Umbilical cord (tissue), 2 donors: Measurements from ENCODE around the gene NT5E. TPM values are rescaled to one million over a fixed set of nuclear protein-coding genes. Genes with fewer than 3 reads are reported as not detected.
A peak's percentile ranks its signal among the peaks of the same experiment; 100 is the strongest.

Experiments
- DNase-seq: peaks from one replicate; pipeline ENCODE4 v3.0.0-alpha.2; 2015; ENCODE audit warnings: low spot score
- total RNA-seq: library from RNA; depleted of rRNA; stranded (reverse); fragments of >200 nt; gene quantifications from one replicate; pipeline ENCODE4 v1.2.3, GENCODE V29; 2014; ENCODE audit warnings: low replicate concordance; ENCODE audit not compliant: insufficient read depth

Gene NT5E
- total RNA-seq, 1 donor from 2014 or later, result 27.4 TPM

DNA sequence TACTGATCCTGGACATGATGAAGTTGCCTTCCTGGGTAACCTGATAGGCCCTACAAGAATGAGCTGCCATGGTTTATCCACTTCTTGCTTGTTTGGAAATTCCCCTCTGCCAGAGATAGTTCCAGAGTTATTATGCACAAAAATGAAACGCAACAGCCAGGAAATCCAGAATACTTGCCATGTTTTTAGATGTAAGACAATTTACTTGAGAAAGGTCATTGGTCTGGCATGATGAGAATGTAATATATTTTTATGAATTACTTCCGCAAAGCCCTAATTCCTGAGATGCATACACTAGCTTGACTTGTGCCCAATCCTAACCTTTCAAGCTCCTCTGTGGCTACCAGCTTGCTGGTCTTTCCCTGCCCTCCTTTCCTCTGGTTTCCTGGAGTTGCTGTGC is 27.9 kb upstream of the NT5E start:
- no peak for DNase-seq

DNA sequence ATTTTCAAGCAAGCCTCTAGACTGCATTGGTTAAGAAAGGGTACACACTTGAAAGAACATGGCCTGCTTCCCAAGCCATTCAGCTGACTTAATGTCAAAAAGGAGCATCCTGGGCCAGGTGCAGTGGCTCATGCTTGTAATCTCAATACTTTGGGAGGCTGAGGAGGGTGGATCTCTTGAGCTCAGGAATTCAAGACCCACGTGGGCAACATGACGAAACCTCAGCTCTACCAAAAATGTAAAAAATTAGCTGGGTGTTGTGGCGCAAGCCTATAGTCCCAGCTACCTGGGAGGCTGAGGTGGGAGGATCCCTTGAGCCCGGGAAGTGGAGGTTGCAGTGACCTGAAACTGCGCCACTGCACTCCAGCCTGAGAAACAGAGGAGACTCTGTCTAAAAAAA is 26.9 kb upstream of the NT5E start:
- DNase-seq, result no peak

DNA sequence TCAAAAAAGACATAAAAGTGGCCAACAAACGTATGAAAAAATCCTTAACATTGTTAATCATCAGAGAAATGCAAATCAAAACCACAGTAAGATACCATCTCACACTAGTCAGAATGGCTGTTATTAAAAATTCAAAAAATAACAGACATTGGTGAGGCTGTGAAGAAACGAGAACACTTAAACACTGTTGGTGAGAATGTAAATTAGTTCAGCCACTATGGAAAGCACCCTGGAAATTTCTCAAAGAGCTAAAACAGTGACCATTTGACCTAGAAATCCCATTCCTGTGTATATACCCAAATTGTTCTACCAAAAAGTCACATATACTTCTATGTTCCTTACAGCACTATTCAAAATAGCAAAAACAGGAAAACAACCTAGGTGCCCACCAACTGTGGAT is 24.9 kb upstream of the NT5E start:
- DNase-seq, result no peak

DNA sequence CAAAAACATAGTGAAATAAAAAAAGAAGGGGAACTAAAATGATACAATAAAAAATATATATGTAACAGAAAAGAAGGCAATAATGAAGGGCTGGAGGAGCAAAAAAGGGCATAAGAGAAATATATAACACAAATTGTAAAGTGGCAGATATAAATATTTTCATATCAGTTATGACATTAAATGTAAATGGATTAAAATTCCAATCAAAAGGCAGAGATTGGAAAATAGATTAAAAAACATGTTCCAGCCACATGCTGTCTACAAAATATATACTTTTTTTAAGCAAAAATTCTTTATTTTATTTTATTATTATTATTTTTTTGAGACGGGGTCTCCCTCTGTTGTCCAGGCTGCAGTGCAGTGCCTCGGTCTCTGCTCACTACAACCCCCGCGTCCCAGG is 23.9 kb upstream of the NT5E start:
- DNase-seq, result no peak

DNA sequence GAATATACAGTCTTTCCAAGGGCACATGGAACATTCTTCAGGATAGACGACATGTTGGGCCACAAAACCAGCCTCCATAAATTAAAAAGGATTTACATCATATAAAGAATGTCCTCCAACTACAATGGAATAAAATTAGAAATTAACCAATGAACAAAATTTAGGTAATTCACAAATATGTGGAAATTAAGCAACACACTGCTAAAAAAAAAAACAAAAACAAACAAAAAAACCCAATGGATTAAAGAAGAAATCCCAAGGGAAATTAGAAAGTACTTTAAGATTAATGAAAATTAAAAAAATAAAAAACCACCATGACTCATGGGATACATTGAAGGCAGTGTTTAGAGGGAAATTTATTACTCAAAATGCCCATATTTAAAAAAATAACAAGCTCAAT is 21.4 kb upstream of the NT5E start:
- no peak for DNase-seq

DNA sequence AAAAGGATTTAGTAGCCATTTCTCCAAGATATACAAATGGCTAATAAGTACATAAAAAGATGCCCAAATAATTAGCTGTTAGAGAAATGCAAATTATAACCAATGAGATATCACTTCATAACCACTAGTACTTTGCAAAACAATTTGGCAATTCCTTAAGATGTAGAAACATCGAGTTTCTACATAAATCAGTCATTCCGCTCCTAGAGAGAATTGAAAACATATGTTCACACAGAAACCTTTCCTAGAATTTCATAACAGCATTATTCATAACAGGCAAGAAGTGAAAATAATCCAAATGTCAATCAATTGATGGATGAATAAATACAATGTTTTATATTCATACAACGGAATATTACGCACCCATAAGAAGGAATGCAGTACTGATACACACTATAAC is 20.5 kb upstream of the NT5E start:
- no peak for DNase-seq

DNA sequence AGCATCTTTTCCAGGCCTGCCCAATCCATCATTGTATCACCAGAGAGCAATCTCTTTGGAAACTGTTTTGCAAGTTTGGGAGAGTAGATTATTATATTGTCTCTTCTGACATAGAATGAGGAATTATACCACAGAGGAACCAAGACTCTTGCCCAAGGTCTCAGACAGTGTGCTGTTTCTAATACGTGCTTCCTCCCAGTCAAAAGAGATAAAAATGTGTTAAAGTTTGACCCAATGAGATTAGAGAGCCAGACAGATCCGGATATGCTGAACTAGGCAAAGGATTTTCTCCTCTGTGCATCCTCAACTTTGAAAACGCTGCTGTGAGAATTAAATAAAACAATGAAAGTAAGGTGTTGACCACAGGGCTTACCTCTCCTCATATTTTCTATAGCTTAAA is 18.6 kb upstream of the NT5E start:
- no peak for DNase-seq

DNA sequence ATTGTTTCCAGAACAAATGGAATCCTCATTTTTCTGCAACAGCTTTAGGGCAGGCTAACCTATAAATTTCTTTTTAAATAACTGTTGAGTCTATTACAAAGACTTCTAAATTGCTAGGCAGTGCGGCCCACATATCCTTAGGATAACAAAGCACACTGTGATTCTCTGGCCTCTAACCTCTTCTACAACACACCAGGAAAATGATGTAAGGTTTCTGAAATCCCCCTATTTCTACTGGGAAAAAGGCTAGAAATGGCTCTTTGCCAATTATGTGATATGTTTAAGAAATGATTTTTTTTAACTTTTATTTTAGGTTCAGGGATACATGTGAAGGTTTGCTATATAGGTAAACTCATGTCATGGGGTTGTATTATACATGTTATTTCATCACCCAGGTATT is 17.3 kb upstream of the NT5E start:
- no peak for DNase-seq

DNA sequence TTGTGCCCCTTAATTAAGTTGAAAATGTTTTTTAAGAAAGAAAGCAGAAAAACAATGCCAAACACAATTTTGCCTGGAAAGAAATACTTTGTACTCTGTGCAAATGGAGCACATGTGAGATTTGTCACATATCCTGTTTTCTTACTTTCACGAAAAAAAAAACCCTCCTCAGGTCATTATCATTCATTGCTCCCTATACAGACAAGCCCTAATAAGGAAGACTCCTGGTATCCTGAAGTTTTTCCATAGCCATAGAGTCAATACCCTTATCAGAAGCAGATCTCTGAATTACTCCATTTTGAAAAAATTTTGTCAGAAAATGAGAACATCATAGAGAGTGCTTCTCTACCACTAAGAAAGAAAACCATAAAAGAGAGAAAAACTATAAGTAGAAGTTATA is 14.0 kb upstream of the NT5E start:
- no peak for DNase-seq

DNA sequence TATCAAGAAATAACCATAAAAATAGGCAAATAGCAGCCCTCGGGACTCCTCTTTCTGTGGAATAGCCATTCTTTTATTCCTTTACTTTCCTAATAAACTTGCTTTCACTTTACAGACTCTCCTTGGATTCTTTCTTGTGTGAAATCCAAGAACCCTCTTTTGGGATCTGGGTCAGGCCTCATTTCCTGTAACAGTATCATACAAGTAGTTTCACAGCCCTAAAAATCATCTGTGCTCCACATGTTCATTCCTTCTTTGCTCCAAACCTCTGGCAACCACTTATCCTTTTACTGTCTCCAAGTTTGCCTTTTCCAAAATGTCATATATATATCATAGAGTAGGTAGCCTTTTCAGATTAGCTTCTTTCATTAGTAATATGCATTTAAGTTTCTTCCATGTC is 13.5 kb upstream of the NT5E start:
- DNase-seq, result no peak

DNA sequence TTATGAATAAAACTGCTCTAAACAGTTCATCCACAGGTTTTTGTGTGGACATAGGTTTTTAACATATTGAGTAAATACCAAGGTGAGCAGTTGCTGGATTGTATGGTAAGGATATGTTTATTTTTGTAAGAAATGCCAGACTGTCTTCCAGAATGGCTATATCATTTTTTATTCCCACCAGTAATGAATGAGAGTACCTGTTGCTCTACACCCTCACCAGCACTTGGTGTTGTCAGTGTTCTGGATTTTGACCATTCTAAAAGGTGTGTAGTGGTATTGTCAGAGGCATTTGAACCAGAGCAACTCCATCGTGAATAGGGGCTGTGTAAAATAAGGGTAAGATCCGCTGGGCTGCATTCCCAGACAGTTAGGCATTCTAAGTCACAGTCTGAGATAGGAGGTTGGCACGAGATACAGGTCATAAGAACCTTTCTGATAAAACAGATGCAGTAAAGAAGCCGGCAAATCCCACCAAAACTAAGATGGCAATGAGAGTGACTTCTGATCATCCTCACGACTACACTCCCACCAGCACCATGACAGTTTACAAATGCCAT is 12.9 kb upstream of the NT5E start:
- DNase-seq, result no peak

DNA sequence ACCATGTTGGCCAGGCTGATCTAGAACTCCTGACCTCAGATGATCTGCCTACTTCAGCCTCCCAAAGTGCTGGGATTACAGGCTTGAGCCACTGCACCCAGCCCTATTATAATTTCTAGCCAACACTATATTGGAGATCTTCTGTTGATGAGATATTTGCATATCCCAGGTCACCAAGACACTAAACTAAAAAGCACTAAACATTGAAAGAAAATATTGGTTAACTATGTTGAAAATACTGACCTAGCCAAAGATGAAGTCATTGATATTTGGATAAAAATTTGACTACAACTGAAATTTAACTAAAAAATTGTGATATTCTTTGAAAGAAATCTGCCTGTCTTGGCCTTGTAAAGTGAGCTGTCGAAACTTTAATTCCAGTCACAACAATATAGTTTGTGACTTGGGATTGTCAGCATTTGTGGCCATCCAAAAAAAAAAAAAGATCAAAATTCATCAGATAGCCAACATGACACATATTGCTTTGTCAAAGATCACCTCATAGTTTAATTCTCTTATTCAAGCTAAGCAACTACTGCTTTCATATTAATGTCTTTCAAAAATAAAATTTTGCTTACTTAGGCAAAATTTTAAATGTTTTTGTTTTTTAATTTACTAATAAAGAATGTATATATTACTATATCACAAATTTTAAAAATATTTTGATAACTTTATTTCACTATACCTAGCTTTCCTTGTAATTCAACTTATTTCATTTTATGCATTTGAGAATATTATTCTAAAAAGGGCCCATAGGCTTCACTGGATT is 6.3 kb upstream of the NT5E start:
- no peak for DNase-seq

DNA sequence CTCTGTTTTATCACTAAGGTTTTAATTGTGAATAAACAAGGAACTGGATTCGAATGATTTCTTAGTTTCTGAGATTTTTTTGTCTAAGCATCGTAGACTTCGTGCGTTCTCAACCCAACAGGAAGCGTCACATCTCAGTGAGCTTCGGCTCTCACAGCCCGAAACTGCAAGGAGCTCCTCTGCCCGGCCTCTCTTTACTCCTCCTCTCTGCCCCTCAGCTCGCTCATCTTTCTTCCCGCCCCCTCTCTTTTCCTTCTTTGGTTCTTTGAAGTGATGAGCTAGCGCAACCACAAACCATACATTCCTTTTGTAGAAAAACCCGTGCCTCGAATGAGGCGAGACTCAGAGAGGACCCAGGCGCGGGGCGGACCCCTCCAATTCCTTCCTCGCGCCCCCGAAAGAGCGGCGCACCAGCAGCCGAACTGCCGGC is 480 bp upstream of the NT5E start:
- DNase-seq, result peak; percentile 76

DNA sequence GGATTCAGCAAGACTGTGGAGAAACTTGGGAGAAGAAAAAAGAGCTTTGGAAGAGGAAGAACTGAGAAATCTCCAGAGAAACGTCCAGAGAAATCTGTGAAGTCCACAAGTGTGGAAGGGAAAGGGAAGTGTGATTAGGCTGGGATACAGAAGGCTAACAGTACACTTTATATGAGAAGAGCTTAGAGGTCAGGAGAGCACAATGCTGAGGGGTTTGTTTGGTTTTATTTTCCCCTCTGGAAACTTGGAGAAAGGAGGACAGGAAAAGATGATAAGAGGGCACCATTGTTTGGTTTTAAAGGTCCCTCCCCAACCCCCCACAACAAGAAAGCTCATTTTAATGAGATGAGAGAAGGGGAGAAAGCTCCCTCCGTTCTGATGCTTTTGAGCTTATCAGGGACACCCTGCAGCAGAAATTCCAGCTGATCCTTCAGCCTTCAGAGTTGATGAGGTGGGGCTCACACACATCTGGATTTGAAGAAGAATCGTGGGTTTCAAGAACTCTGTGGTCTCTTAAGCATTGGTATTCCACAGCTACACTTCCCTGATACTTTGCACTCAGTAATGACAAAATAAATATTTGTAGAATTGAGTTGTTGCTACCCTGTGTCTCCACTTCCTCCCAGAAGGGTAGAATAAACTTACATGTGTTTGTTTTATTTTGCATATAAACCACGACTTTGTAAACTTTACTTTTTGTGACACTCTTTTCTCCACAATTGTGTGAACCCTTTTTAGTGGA is 1.9 kb downstream of the NT5E start:
- no peak for DNase-seq

DNA sequence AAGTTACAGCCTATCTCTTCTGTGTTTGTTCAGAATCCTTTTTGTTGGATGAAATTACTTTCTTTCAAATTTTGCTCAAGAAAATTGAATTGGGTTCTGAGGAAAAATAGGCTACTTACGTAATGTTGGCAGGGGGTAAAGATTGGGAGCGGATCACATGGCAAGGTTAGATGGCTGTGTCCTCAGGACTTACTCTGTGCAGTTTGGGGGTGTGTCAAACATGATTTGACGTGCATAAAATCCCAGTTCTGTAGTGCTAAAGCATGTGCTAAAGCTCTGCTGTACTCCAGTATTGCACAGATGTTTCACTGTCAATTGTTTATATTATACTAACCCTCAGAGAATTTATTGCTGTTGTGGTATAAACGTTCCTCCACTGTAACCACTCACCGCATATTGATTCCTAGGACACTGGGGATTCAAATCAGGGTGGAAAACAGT is 2.6 kb downstream of the NT5E start:
- DNase-seq, result no peak

DNA sequence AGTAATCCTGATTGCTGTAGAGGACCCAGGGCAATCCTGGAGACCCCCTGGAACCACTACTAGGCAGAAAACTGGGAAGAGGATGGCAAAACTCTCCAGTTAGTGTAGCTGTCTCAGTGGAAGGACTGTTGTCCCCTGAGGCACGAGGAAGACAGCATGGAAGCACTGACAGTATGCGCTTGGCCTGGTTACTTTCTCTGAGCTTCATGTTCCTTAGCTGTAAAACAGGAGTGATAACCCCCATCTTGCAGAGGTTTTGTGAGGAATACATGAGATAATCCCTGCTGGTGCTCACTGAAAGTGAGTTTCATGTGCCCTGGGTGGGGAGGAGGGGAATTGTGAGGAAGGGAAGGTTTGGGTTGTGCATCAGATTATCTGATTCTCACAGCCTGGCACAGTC is 3.2 kb downstream of the NT5E start:
- no peak for DNase-seq

DNA sequence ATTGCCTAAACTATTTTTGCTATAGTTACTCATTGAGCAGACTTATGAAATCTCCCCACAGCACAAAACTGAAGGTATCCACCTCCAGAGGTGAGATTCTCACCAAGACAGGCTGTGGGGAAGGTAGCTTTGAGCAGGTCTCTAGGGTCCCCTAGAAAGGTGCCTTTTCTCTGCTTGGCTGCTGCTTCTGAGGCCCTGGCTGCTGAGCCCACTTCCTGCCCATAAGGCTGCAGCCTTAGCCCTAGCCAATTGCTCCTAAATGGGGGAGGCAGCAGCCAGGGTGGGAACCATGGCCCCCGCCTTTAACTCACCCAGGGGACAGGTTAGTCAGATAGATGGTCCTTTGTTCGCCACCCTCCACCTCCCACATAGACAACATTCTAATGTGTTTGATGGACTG is 3.6 kb downstream of the NT5E start:
- DNase-seq, result no peak

DNA sequence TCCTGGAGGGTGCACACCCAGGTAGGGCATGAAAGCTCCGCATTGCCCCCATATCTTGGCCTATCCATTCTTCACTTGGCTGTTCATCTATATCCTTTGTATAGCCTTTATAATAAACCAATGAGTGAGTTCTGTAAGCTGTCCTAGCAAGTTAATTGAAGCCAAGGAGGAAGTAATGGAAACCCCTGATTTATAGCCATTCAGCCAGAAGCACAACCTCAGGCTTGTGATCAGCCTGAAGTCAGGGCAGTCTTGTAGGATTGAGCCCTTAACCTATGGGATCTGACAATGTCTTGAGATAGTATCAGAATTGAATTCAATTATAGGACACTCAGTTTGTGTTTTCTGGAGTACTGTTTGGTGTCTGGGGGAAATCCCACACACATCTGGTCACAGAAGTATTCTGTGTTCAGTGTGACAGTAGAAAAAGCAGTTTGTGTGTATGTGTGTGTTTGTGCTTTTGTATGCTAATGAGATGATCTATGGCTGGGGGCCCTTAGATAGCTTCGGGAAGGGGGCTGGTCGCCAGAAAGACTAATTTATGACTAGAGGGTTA is 5.7 kb downstream of the NT5E start:
- no peak for DNase-seq

DNA sequence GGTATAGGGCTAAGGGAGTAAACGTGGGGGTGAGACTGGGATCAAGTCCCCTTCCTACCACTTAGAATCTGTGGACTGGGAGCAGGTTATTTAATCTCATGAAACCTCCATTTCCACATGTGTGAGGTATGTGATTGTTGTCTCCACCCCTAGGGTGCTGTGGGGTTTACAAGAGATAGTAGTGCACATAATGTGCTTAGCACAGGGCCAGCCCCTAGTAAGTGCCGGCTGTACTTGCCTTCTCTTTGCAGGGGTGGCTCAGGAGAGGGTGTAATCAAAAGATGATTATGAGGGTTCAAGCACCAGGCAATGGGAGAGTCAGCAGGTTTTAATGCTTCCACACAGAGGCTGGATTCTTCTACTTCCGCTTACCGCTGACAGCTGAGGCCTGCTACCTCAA is 6.9 kb downstream of the NT5E start:
- no peak for DNase-seq

DNA sequence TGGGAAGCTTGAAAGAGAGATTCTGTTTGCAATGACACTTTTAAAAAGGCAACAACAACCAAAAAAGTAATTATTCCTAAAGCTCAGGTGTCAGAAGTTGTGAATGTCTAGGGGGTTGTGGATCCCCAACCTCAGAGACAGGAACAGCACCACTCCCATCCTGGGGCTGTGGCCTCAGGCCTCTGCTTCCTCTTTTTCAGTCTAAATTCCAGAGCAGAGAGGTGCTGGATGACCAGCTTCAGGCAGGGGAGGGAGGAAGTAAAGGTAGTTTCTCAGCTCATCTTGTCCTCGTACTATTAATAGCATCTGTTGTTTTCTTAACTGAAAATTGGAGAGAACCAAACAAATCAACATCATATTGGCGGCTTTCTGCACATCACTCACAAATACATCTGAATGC is 8.3 kb downstream of the NT5E start:
- DNase-seq, result no peak

DNA sequence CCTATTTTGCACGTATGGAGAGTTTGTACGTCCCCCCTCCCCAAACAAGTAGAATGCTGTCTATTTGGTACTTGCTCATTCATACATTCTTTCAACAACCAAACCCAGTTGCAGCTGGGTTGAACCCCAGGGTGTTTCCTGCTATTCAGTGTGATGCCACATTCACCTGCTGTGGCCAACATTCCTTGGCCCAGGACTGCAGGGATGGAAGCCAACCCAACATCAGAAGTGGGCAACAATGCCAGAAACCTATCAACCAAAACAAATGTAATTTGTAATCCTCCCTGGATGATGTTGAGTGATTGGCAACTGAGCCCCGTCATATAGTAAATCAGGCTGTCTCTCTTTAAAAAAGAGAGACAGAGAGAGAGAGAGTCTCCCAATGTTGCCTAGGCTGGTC is 8.9 kb downstream of the NT5E start:
- DNase-seq, result no peak

DNA sequence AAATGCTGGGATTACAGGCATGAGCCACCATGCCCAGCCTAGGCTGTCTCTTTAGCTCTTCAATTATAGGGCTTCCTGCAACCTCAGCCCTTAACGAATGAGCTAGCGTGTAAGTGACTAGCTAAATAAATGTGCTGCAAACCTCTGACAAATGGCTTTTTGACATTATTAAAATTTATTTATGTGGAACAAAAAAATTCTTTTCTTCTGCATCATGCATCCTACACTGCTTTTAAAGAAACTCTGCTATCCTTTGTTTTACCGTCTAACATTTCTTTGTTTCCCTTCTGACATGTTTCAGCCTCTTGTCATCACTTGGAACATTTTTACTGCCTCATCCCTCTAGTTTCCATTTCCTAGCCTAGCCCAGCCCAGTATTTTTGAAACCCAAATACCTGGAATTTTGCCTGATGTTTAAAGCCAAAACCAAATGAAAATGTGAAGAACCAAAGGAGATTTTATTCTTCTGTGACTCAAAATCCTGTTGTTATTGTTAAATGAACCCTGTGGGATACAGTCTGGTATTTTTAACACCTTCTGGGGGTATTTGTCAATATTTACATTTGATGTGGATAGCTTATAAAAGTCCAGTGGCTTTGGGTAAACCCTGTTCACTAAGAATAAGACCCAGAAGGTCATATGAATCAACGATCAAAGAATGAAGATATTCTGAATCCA is 9.5 kb downstream of the NT5E start:
- no peak for DNase-seq
